ENCODE data around the gene VPS13D. TPM values are rescaled to one million over a fixed set of nuclear protein-coding genes. Genes with fewer than 3 reads are reported as not detected.

VPS13D gene
- total RNA-seq, 6 experiments from 2014 or later, result 18.8 to 29.5 (median 21.5) TPM

GRCh38 chr1:12200208-12200607 lies 29.6 kb upstream of the VPS13D start:
- H3K9me3 Mint-ChIP-seq, result no peaks in the 10 kb centered on the region
- H3K36me3 Mint-ChIP-seq (ENCODE audit: low read depth), result no peaks in the 10 kb centered on the region
- DNase-seq, result no peak
- H3K4me3 Mint-ChIP-seq, result no peak overlapping the region
- TF ChIP-seq CTCF (IDR thresholded peaks at IDR 0.05), result no peak
- peaks cover 24% of the 10 kb centered on the region for H3K27me3 Mint-ChIP-seq (ENCODE audit: insufficient read depth)
- no peaks in the 10 kb centered on the region for H3K4me1 Mint-ChIP-seq (ENCODE audit: low read depth)
- no peak overlapping the region for H3K27ac Mint-ChIP-seq

- no peak overlapping the region for H3K4me3 Mint-ChIP-seq
- TF ChIP-seq CTCF (IDR thresholded peaks at IDR 0.05), result no peak
- no peaks in the 10 kb centered on the region for H3K36me3 Mint-ChIP-seq (ENCODE audit: low read depth)
- H3K4me1 Mint-ChIP-seq (ENCODE audit: low read depth), result no peaks in the 10 kb centered on the region
- H3K27me3 Mint-ChIP-seq (ENCODE audit: insufficient read depth), result peaks cover 19% of the 10 kb centered on the region
- DNase-seq, result no peak
- no peaks in the 10 kb centered on the region for H3K9me3 Mint-ChIP-seq
- H3K27ac Mint-ChIP-seq, result no peak overlapping the region
Measured at GRCh38 chr1:12201352-12202189, 28.3 kb upstream of the VPS13D start.

- Mint-ChIP-seq H3K36me3 (ENCODE audit: low read depth) (no peaks in the 10 kb centered on the region), H3K27me3 (ENCODE audit: insufficient read depth) (peaks cover 14% of the 10 kb centered on the region), H3K27ac (no peak overlapping the region), H3K4me1 (ENCODE audit: low read depth) (no peaks in the 10 kb centered on the region), H3K4me3 (no peak overlapping the region), H3K9me3 (no peaks in the 10 kb centered on the region)
- DNase-seq, result no peak
- no peak for TF ChIP-seq CTCF (IDR thresholded peaks at IDR 0.05)
Measured at GRCh38 chr1:12202190-12202497, 27.7 kb upstream of the VPS13D start.

GRCh38 chr1:12202577-12202976 lies 27.3 kb upstream of the VPS13D start:
- Mint-ChIP-seq H3K4me1 (ENCODE audit: low read depth) (no peaks in the 10 kb centered on the region), H3K27ac (no peak overlapping the region), H3K36me3 (ENCODE audit: low read depth) (no peaks in the 10 kb centered on the region), H3K4me3 (no peak overlapping the region), H3K27me3 (ENCODE audit: insufficient read depth) (peaks cover 14% of the 10 kb centered on the region), H3K9me3 (no peaks in the 10 kb centered on the region)
- no peak for DNase-seq
- no peak for TF ChIP-seq CTCF (IDR thresholded peaks at IDR 0.05)

- H3K36me3 Mint-ChIP-seq (ENCODE audit: low read depth), result no peaks in the 10 kb centered on the region
- no peak for DNase-seq
- no peak overlapping the region for H3K27ac Mint-ChIP-seq
- no peaks in the 10 kb centered on the region for H3K9me3 Mint-ChIP-seq
- H3K4me3 Mint-ChIP-seq, result no peak overlapping the region
- no peaks in the 10 kb centered on the region for H3K4me1 Mint-ChIP-seq (ENCODE audit: low read depth)
- H3K27me3 Mint-ChIP-seq (ENCODE audit: insufficient read depth), result peaks cover 16% of the 10 kb centered on the region
- no peak for TF ChIP-seq CTCF (IDR thresholded peaks at IDR 0.05)
Measured at GRCh38 chr1:12203216-12204007, 26.4 kb upstream of the VPS13D start.
